Osteoblast (primary cell): ENCODE results near the gene LHX3. TPM values are rescaled to one million over a fixed set of nuclear protein-coding genes. Genes with fewer than 3 reads are reported as not detected.
A peak's percentile ranks its signal among the peaks of the same experiment; 100 is the strongest.

ENCODE experiments used
- DNase-seq: peaks from one replicate; pipeline ENCODE4 v3.0.0; 2011; ENCODE audit warnings: low spot score, mixed read lengths; ENCODE audit not compliant: insufficient read length; ENCODE audit errors: missing footprints
- H2AFZ ChIP-seq: 2 replicates; pipeline ENCODE4 v1.6.0; 2011; ENCODE audit warnings: mild to moderate bottlenecking, low read length
- H3K27ac ChIP-seq: 2 replicates; pipeline ENCODE4 v1.5.1; 2011; ENCODE audit warnings: mild to moderate bottlenecking, low read depth, low read length, moderate library complexity
- H3K27me3 ChIP-seq: 2 replicates; pipeline ENCODE4 v1.6.0; 2012; ENCODE audit warnings: mild to moderate bottlenecking, control low read depth, inconsistent platforms, low read length, moderate library complexity; ENCODE audit not compliant: insufficient read depth
- H3K36me3 ChIP-seq: 2 replicates; pipeline ENCODE4 v1.5.1; 2011; ENCODE audit warnings: mild to moderate bottlenecking, low read length, control low read depth, moderate library complexity; ENCODE audit not compliant: insufficient read depth
- H3K4me1 ChIP-seq: 2 replicates; pipeline ENCODE4 v1.5.1; 2011; ENCODE audit warnings: mild to moderate bottlenecking, low read length, control low read depth, moderate library complexity; ENCODE audit not compliant: insufficient read depth
- H3K4me2 ChIP-seq: 2 replicates; pipeline ENCODE4 v1.6.0; 2011; ENCODE audit warnings: mild to moderate bottlenecking, low read length; ENCODE audit not compliant: insufficient read depth
- H3K4me3 ChIP-seq: fragments of 200-600 bp; sonication (generic); 3 replicates; pipeline ENCODE4 v1.5.1; 2012; ENCODE audit warnings: mild to moderate bottlenecking, low read length, inconsistent platforms; ENCODE audit not compliant: insufficient read depth
- H3K79me2 ChIP-seq: 2 replicates; pipeline ENCODE4 v1.6.0; 2012; ENCODE audit warnings: mild to moderate bottlenecking, low read length, control low read depth, inconsistent platforms; ENCODE audit not compliant: insufficient read depth
- H3K9me3 ChIP-seq: 2 replicates; pipeline ENCODE4 v1.5.1; 2011; ENCODE audit warnings: low read depth, low read length, control low read depth
- H4K20me1 ChIP-seq: 2 replicates; pipeline ENCODE4 v1.6.0; 2012; ENCODE audit warnings: mild to moderate bottlenecking, low read length, control low read depth; ENCODE audit not compliant: insufficient read depth
- CTCF ChIP-seq: IDR thresholded peaks from 2 replicates; pipeline ENCODE4 v1.5.1; 2011; ENCODE audit warnings: mild to moderate bottlenecking, low read depth, low read length, moderate library complexity; ENCODE audit errors: extremely low read depth
- total RNA-seq: library from RNA; depleted of rRNA; stranded (reverse); fragments of >200 nt; gene quantifications from 2 replicates; pipeline ENCODE4 v1.2.3, GENCODE V29; 2012

LHX3 gene
- total RNA-seq, 1 donor: not detected

GRCh38 chr9:136248951-136249876 lies 44.3 kb upstream of the LHX3 start:
- Histone ChIP-seq H3K9me3 (no peaks in the 10 kb centered on the region), H3K79me2 (peaks cover 9% of the 10 kb centered on the region), H3K27me3 (peaks cover 42% of the 10 kb centered on the region), H3K4me1 (peaks cover 12% of the 10 kb centered on the region), H3K36me3 (no peaks in the 10 kb centered on the region), H3K4me3 (no peak overlapping the region), H3K4me2 (no peak overlapping the region), H2AFZ (no peak overlapping the region), H3K27ac (no peak overlapping the region), H4K20me1 (peaks cover 9% of the 10 kb centered on the region)
- DNase-seq: peak; percentile 85
- no peak for TF ChIP-seq CTCF

- no peak for TF ChIP-seq CTCF
- Histone ChIP-seq H4K20me1 (peaks cover 20% of the 10 kb centered on the region), H3K4me2 (no peak overlapping the region), H3K4me1 (peaks cover 18% of the 10 kb centered on the region), H3K27ac (no peak overlapping the region), H3K4me3 (no peak overlapping the region), H3K9me3 (no peaks in the 10 kb centered on the region), H2AFZ (no peak overlapping the region), H3K27me3 (peaks cover 42% of the 10 kb centered on the region), H3K36me3 (no peaks in the 10 kb centered on the region), H3K79me2 (peaks cover 20% of the 10 kb centered on the region)
- no peak for DNase-seq
Measured at GRCh38 chr9:136247947-136248637, 43.2 kb upstream of the LHX3 start.

- H3K4me3 ChIP-seq: no peak overlapping the region
- H3K27me3 ChIP-seq: peaks cover 42% of the 10 kb centered on the region
- no peak overlapping the region for H2AFZ ChIP-seq
- H3K27ac ChIP-seq: no peak overlapping the region
- H3K36me3 ChIP-seq: no peaks in the 10 kb centered on the region
- no peak for DNase-seq
- no peak overlapping the region for H3K4me2 ChIP-seq
- peaks cover 24% of the 10 kb centered on the region for H4K20me1 ChIP-seq
- no peaks in the 10 kb centered on the region for H3K9me3 ChIP-seq
- H3K79me2 ChIP-seq: peaks cover 25% of the 10 kb centered on the region
- H3K4me1 ChIP-seq: peaks cover 18% of the 10 kb centered on the region
- no peak for TF ChIP-seq CTCF
Measured at GRCh38 chr9:136247551-136247916, 42.6 kb upstream of the LHX3 start.
